Measurements from ENCODE around the gene PPP2R3A.

GRCh38 chr3:136044980-136045745, 79.6 kb downstream of the PPP2R3A start:
- TF ChIP-seq EZH2phosphoT487 (IDR thresholded peaks at IDR 0.05; ENCODE audit: insufficient read depth, low read depth) (no peak), EZH2 (IDR thresholded peaks at IDR 0.05; ENCODE audit: insufficient read depth, poor library complexity, severe bottlenecking) (no peak)

Measured in GM23248 (cell line).